ENCODE measurements around the gene ENOX2. TPM values are rescaled to one million over a fixed set of nuclear protein-coding genes. Genes with fewer than 3 reads are reported as not detected.

Gene ENOX2
- total and polyA plus RNA-seq, 2 donors (not counting 1 experiment from before 2014, with no cell fraction given) = 5.1 to 18.8 TPM

- CTCF ChIA-PET = no interaction called here
- intact Hi-C loops (cut with micrococcal nuclease) = no loop called here
- WGBS (ENCODE audit: insufficient coverage) = no CpG with 5 or more reads among the region's 1 CpG
These were observed 99.5 kb downstream of the ENOX2 start for GRCh38 chrX:130803537-130803936.

GRCh38 chrX:130801901-130802300, 101.1 kb downstream of the ENOX2 start:
- no peaks in the 10 kb centered on the region for H3K79me2 ChIP-seq (ENCODE audit: control insufficient read depth, insufficient read depth, low read length)
- ATAC-seq (ENCODE audit: low read depth) = no peak
- Mint-ChIP-seq H3K4me3 (no peak overlapping the region), H3K27me3 (no peaks in the 10 kb centered on the region), H3K27ac (no peak overlapping the region), H3K9me3 (ENCODE audit: insufficient read depth) (no peaks in the 10 kb centered on the region), H3K4me1 (no peaks in the 10 kb centered on the region)
- TF ChIP-seq CTCF (IDR thresholded peaks at IDR 0.05) (no peak), EZH2 (IDR thresholded peaks at IDR 0.05; ENCODE audit: borderline replicate concordance, insufficient read depth, low read depth, low read length, poor library complexity, severe bottlenecking) (no peak)
- H3K4me2 ChIP-seq (replicated peaks; ENCODE audit: low read depth, low read length, poor library complexity, severe bottlenecking) = no peak overlapping the region
- POLR2A ChIA-PET = no interaction called here
- intact Hi-C loops (cut with micrococcal nuclease) = no loop called here
- H2AFZ ChIP-seq (ENCODE audit: insufficient read depth, low read depth, low read length, poor library complexity, severe bottlenecking) = no peak overlapping the region
- H3K36me3 ChIP-seq (replicated peaks in 1 of 2; ENCODE audit: control extremely low read depth in 1 of 2, control insufficient read depth in 1 of 2, extremely low read depth in 1 of 2, insufficient read depth in 2 of 2, low read length in 1 of 2) = no peaks in the 10 kb centered on the region
- H3K9ac ChIP-seq (ENCODE audit: low read length) = no peak overlapping the region
- H3K9me3 ChIP-seq (ENCODE audit: control extremely low read depth in 1 of 3, control insufficient read depth in 2 of 3, insufficient read depth in 1 of 3, low read length in 2 of 3) = no peaks in the 10 kb centered on the region
- H3K27ac ChIP-seq (ENCODE audit: low read length in 2 of 2) = no peak overlapping the region
- no peaks in the 10 kb centered on the region for H3K27me3 ChIP-seq (replicated peaks in 1 of 4; ENCODE audit: control extremely low read depth in 1 of 4, control insufficient read depth in 3 of 4, insufficient read depth in 4 of 4, low read length in 3 of 4)
- no peak for DNase-seq
- H3K4me3 ChIP-seq (ENCODE audit: control extremely low read depth in 1 of 5, extremely low read depth in 1 of 5, insufficient read depth in 1 of 5, low read depth in 2 of 5, low read length in 4 of 5) = no peak overlapping the region
- H3K4me1 ChIP-seq (ENCODE audit: control insufficient read depth in 2 of 2, insufficient read depth in 2 of 2, low read length in 2 of 2) = no peaks in the 10 kb centered on the region
- no CpG with 5 or more reads among the region's 2 CpGs for WGBS (ENCODE audit: insufficient coverage)
- CTCF ChIA-PET = no interaction called here
- H4K20me1 ChIP-seq (ENCODE audit: control insufficient read depth, insufficient read depth, low read length, poor library complexity, severe bottlenecking) = no peaks in the 10 kb centered on the region

More at GRCh38 chrX:130803537-130803936, 99.5 kb downstream of the ENOX2 start:
- no peak overlapping the region for H2AFZ ChIP-seq (ENCODE audit: insufficient read depth, low read depth, low read length, poor library complexity, severe bottlenecking)
- no peaks in the 10 kb centered on the region for H3K4me1 ChIP-seq (ENCODE audit: control insufficient read depth in 2 of 2, insufficient read depth in 2 of 2, low read length in 2 of 2)
- DNase-seq = no peak
- Mint-ChIP-seq H3K4me1 (no peaks in the 10 kb centered on the region), H3K9me3 (ENCODE audit: insufficient read depth) (no peaks in the 10 kb centered on the region), H3K27me3 (no peaks in the 10 kb centered on the region), H3K4me3 (no peak overlapping the region), H3K27ac (no peak overlapping the region)
- TF ChIP-seq CTCF (IDR thresholded peaks at IDR 0.05) = no peak
- TF ChIP-seq EZH2 (IDR thresholded peaks at IDR 0.05; ENCODE audit: borderline replicate concordance, insufficient read depth, low read depth, low read length, poor library complexity, severe bottlenecking) = no peak
- H3K9ac ChIP-seq (ENCODE audit: low read length) = no peak overlapping the region
- POLR2A ChIA-PET = no interaction called here
- no peak overlapping the region for H3K4me2 ChIP-seq (replicated peaks; ENCODE audit: low read depth, low read length, poor library complexity, severe bottlenecking)
- H3K27ac ChIP-seq (ENCODE audit: low read length in 2 of 2) = no peak overlapping the region
- no peak for ATAC-seq (ENCODE audit: low read depth)
- H3K4me3 ChIP-seq (ENCODE audit: control extremely low read depth in 1 of 5, extremely low read depth in 1 of 5, insufficient read depth in 1 of 5, low read depth in 2 of 5, low read length in 4 of 5) = no peak overlapping the region
- H3K79me2 ChIP-seq (ENCODE audit: control insufficient read depth, insufficient read depth, low read length) = no peaks in the 10 kb centered on the region
- H3K36me3 ChIP-seq (replicated peaks in 1 of 2; ENCODE audit: control extremely low read depth in 1 of 2, control insufficient read depth in 1 of 2, extremely low read depth in 1 of 2, insufficient read depth in 2 of 2, low read length in 1 of 2) = no peaks in the 10 kb centered on the region
- no peaks in the 10 kb centered on the region for H3K9me3 ChIP-seq (ENCODE audit: control extremely low read depth in 1 of 3, control insufficient read depth in 2 of 3, insufficient read depth in 1 of 3, low read length in 2 of 3)
- no peaks in the 10 kb centered on the region for H3K27me3 ChIP-seq (replicated peaks in 1 of 4; ENCODE audit: control extremely low read depth in 1 of 4, control insufficient read depth in 3 of 4, insufficient read depth in 4 of 4, low read length in 3 of 4)
- no peaks in the 10 kb centered on the region for H4K20me1 ChIP-seq (ENCODE audit: control insufficient read depth, insufficient read depth, low read length, poor library complexity, severe bottlenecking)
